Measurements from ENCODE around the gene TEAD3. TPM values are rescaled to one million over a fixed set of nuclear protein-coding genes. Genes with fewer than 3 reads are reported as not detected.

The TEAD3 gene
- 29.6 and 33.4 TPM in 2 replicates for total RNA-seq

DNA sequence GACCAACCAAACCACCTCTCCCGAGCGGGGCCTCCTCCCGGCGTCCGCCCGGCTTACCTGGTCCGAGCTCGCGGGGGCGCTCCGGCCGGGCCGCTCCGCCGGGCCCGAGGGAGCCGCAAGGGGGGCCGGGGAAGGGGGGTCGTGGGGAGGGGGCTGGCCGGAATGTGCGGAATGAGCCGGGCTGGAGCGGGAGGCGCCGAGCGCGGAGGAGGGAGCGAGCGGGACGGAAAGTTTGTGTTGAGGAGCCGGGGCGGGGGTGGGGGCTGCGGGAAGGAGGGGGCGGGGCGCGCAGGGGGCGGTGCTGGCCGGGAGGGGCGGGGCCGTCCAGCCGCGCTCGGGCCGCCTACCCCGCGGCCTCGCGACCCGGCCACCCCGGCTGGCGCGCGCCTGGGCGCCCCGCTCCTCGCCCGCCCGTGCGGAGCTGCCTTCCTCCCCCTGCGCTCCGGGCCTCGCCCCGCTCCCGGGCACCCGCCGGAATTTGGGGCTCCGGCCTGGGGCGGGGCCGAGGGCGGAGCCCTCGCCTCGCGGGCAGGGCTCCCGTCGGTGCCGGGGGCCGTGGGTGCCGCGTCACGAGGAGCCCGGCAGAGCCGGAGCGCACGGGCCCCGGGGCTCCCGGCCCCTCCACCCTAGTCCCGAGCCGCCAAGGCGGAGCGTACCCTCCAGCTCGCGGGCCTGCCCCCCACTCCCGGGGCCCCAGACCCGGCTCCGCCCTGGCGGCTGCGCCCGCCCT is at the start of gene TEAD3:
Gene TEAD3, minus strand, starts transcription at position 239 of the 730 bp plus-strand sequence.

DNA sequence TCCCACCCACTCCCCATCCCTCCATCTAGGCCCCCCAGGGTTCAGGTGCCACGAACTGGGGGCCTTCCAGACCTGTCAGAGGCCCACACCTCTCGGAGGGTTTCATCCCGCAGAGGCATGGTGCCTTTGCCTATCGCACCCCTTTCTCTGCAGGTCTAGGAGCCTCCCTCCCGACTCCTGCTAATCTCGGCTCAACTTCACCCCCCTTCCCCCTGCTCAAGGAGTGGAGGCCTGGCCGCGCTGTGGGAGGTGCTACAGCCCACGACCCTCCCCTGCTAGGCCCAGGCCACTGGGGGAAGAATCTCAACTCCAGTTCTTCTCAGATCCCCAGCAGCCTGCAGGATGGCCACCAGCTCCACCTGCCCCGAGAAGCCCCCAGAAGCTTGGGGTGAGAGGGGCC is 15.9 kb upstream of the TEAD3 start, which contains the start of gene TULP1:
Gene TULP1, minus strand, starts transcription at position 157 of the 400 bp plus-strand sequence. Its CDS starts 38 bp downstream, at position 119.

DNA sequence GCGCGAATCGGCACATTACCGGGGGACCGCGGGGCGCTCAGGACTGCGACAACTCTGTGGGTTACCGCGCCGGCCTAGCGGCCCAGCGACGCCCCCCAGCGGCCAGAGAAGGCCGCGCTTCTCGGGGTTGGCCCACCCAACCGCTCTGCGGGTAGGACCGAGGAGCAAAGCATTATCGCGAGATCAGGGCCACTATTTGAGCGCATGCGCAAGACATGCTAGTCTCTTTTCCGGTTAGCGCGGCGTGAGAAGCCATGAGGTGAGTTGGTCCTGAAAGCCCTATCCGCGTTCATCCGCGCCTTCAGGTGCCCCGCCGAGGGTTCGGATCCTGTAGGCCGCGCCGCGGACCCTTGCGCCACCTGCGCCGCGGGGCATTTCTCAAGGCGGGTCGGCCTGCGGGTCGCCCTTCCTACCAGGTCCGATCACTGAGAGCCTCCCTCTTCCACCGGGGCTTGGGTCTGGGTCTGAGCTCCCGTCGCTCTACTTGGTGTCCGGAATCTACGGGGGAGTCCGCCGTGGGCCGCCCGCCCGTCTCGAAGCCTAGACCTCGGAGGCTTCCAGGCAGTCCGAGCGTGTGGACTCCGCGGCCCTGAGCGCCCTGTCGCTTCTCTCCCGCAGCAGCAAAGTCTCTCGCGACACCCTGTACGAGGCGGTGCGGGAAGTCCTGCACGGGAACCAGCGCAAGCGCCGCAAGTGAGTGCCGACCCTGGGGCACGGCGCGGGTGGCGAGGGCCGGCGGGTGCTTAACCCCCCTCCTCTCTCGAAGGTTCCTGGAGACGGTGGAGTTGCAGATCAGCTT is 28.5 kb downstream of the TEAD3 start, which contains the start of gene RPL10A:
Gene RPL10A, plus strand, starts transcription at position 221 of the 799 bp plus-strand sequence. Its CDS starts 34 bp downstream, at position 255.

DNA sequence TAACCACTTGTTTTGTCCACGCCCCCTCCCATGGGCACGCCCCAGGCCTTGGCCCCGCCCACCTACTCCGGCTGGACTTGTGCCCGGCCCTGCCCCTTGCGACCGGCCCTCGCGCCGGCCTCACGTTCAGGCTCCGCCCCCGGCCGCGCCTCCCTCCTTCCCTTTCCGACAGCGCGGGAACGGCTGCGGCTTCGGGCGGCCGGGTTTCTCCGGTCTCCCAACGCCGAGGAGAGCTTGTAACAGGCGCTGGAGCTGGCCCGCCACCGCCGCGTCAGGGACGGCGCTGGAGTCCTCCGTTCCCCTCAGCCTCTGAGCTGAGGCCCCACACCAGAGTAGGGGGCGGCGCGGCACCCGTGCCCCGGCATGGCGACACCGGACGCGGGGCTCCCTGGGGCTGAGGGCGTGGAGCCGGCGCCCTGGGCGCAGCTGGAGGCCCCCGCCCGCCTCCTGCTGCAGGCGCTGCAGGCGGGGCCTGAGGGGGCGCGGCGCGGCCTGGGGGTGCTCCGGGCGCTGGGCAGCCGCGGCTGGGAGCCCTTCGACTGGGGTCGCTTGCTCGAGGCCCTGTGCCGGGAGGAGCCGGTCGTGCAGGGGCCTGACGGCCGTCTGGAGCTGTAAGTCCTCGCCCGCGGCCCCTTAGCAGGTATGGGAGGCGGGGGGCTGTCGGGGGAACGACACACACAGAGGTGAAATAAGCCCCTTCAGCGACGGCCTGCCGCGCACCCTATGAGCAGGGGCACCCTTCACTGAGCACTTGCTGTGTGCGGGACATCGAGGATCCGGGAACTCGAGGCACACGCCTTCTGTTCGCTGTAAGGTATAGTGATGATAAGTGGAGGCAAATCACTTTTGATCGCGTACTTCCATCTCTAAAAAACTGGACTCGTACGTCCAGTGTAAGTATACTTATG is 44.4 kb downstream of the TEAD3 start, which contains the start of gene FANCE:
Gene FANCE, plus strand, starts transcription at position 156 of the 908 bp plus-strand sequence. Its CDS starts 208 bp downstream, at position 364.

Other genes with a start within 250 kb of the TEAD3 start
- gene ZNF76, start 237.3 kb downstream of the TEAD3 start, total RNA-seq = 7.2 and 17.5 TPM in 2 replicates
- 2.5 and 2.7 TPM in 2 replicates for gene DEF6, start 199.3 kb downstream of the TEAD3 start, total RNA-seq
- gene PPARD, start 154.5 kb downstream of the TEAD3 start, total RNA-seq = 17.3 and 21.2 TPM in 2 replicates
- gene FANCE, start 44.7 kb downstream of the TEAD3 start, total RNA-seq = 4.6 and 9.4 TPM in 2 replicates
- 2,141 and 2,306 TPM in 2 replicates for gene RPL10A, start 28.7 kb downstream of the TEAD3 start, total RNA-seq
- 0.24 TPM in 1 of 2 replicates, not detected in the other for gene TULP1, start 15.8 kb upstream of the TEAD3 start, total RNA-seq
- 94.8 and 143 TPM in 2 replicates for gene FKBP5, start 191.8 kb upstream of the TEAD3 start, total RNA-seq
- 0.13 and 3.9 TPM in 2 replicates for gene ARMC12, start 240.0 kb upstream of the TEAD3 start, total RNA-seq

Measured in epithelial cell of alveolus of lung (primary cell).